Left colon (tissue), 2 donors: ENCODE data around the gene KBTBD13. TPM values are rescaled to one million over a fixed set of nuclear protein-coding genes. Genes with fewer than 3 reads are reported as not detected.

Experiments used
- ATAC-seq: fragments of 200-7000 bp; cut with Tn5 transposase; one replicate; pipeline ENCODE4 v1.9.1; 2020; ENCODE audit warnings: mild to moderate bottlenecking, moderate library complexity
- DNase-seq, 2 donors: peaks; one replicate each; pipeline ENCODE4 v3.0.0-alpha.2; 2020
- intact Hi-C, 2 donors: fragments of 100-400 bp; cut with DNase I in 1 of 2; cut with micrococcal nuclease in 1 of 2; formaldehyde crosslinking; loops; one replicate each; pipeline versions ENCODE4 v1.11.2 to v1.14.0; 2022; cut with DNase I, micrococcal nuclease
- long read RNA-seq: library from polyadenylated mRNA; unstranded; transcript quantifications from one replicate; pipeline ENCODE4 v2.0.0, GENCODE V29; 2021
- total RNA-seq, 2 donors: library from RNA; stranded (reverse); fragmentation: NEBNext Ultra II Directional; extraction: Animal tissue kit (Norgen Biotek cat#: 25700); gene quantifications; one replicate each; pipeline ENCODE4 v1.2.1, GENCODE V29; 2021
- donor health status: DM: no; HTN: no; CAD: no.
- donor health status: DM: yes; HTN: yes; CAD: no.

The KBTBD13 gene
- total RNA-seq: under 1 TPM in 1 of 2 donors, not detected in 1; 0.08 TPM
- long read RNA-seq: 0 reads

DNA sequence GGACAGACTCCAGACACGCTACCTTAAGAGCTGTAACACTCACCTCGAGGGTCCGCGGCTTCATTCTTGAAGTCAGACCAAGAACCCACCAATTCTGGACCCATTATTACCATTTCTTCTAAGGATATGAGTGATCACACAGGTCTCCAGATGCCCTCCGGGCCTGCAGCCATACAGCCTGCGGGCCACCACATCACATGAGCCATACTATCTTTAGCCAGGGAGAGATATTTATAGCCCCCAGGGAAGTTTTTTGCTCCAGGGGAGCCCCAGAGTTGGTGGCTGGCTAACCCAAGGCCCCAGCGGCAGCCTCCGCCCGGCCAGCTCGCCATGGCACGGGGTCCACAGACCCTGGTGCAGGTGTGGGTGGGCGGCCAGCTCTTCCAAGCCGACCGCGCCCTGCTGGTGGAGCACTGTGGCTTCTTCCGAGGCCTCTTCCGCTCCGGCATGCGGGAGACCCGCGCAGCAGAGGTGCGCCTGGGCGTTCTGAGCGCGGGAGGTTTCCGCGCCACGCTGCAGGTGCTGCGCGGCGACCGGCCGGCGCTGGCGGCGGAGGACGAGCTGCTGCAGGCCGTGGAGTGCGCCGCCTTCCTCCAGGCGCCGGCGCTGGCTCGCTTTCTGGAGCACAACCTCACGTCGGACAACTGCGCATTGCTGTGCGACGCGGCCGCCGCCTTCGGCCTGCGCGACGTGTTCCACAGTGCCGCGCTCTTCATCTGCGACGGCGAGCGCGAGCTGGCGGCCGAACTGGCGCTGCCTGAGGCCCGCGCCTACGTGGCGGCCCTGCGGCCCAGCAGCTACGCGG, at the start of gene KBTBD13:
KBTBD13 (plus strand) TSS at position 261 of the 805 bp plus-strand sequence; CDS start at position 331, 70 bp downstream.
- DNase-seq (no peak), ATAC-seq (no peak)
- intact Hi-C loops: no loop called here

GRCh38 chr15:65026756-65027155, 49.8 kb upstream of the KBTBD13 start:
- intact Hi-C loops: no loop called here
- DNase-seq (no peak), ATAC-seq (no peak)

DNA sequence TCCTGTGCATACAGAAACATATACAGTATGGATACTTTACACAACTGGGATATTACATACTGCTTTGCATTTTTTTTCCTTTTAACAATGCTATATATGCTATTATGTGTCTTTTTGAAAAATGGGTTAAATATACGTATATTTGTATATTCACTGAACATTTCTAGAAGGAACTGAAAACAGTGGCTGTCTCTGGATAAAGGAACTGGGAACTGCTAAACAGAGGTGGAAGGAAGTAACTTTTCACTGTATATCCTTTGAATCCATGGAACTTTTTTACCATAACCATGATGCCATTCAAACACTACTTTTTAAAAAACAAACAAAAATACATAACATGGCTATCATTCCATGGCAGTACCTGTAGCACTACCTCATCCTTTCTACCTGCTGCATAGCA, 49.0 kb upstream of the KBTBD13 start:
- no peak for ATAC-seq

GRCh38 chr15:65028338-65028737, 48.2 kb upstream of the KBTBD13 start:
- peak; percentile 44 for ATAC-seq
- no peak for DNase-seq
- intact Hi-C loops: no loop called here

More for the DNA sequence above, 49.0 kb upstream of the KBTBD13 start:
- intact Hi-C loops: no loop called here
- DNase-seq: no peak

- DNase-seq (peak; percentile 91 to 97), ATAC-seq (peak; percentile 78)
- intact Hi-C loops: no loop called here
These were observed 47.4 kb upstream of the KBTBD13 start, which contains the start of gene MTFMT for GRCh38 chr15:65028921-65029735. MTFMT (minus strand) TSS chr15:65029639; CDS start chr15:65029613, 26 bp downstream.

DNA sequence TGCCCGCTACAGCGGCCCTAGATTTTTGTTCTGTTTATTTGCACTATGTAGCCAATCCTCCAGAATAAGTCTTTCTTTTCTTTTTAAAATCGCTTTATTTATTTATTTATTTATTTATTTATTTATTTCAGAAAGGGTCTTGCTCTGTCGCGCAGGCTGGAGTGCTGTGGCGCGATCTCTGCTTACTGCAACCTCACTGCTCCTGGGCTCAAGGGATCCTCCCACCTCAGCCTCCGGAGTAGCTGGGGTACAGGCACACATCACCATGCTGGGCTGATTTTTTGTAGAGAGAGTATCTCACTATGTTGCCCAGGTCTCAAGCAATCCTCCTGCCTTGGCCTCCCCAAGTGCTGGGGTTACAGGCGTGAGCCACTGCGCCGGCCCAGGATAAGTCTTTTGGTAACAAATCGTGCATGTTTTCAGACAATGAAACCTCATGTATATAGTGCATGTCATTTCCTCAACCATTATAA, 46.8 kb upstream of the KBTBD13 start:
- no peak for ATAC-seq
- intact Hi-C loops: no loop called here
- DNase-seq: no peak

- intact Hi-C loops: no loop called here
- peak; percentile 75 for DNase-seq
- peak; percentile 74 for ATAC-seq
These were observed 43.6 kb upstream of the KBTBD13 start for GRCh38 chr15:65032801-65033537.

GRCh38 chr15:65033659-65034269, 42.8 kb upstream of the KBTBD13 start:
- DNase-seq (no peak), ATAC-seq (peak; percentile 48)
- intact Hi-C loops: no loop called here

- DNase-seq (no peak), ATAC-seq (no peak)
- intact Hi-C loops: no loop called here
These were observed 41.8 kb upstream of the KBTBD13 start for GRCh38 chr15:65034719-65035118.

- intact Hi-C loops: no loop called here
- DNase-seq (no peak), ATAC-seq (peak; percentile 59)
These were observed 39.2 kb upstream of the KBTBD13 start for GRCh38 chr15:65037309-65037708.

GRCh38 chr15:65038428-65038827, 38.1 kb upstream of the KBTBD13 start:
- ATAC-seq (no peak), DNase-seq (no peak)
- intact Hi-C loops: no loop called here

DNA sequence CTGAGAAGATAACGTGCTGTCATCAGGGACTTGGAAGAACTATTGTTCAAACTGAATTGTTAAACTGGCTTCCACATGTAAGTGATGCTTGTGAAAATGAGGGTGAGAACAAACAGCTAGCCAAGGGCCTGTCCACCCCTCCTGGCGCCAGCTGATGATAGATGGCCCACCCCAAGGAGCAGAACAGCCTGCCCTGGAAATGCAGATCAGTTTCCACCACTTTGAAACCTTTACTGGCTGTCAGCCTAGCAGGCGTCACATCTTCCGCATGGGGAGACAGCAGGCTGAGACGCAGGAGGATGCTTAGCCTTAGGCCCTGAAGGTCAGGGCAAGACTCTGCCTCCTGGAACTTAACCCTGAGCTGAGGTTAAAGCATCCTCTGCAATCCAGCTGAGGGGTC, 37.7 kb upstream of the KBTBD13 start:
- ATAC-seq (no peak), DNase-seq (no peak)
- intact Hi-C loops: no loop called here

DNA sequence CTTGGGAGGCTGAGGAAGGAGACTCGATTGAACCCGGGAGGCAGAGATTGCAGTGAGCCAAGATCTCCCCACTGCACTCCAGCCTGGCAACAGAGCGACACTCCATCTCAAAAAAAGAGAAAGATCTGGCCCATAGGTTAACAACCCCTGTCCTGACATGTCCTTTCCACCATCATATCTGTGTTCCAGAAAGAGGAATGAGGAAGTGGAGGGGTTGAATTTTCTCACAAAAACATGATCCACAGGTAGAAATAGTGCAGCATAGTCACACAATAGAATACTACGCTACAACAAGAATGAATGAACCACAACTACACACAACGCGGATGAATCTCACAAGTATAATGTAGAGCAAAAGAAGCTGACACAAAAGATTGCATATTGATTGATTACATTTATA, 36.1 kb upstream of the KBTBD13 start:
- intact Hi-C loops: loop anchor here in 1 of 2 donors (10.0 kb wide), 1 partner anchor 54 kb away; no protein-coding TSS in a partner anchor
- no peak for DNase-seq
- ATAC-seq: no peak

- intact Hi-C loops: loop anchor here in 1 of 2 donors (10.0 kb wide), 1 partner anchor 53 kb away; no protein-coding TSS in a partner anchor
- ATAC-seq: no peak
These were observed 34.8 kb upstream of the KBTBD13 start for GRCh38 chr15:65041787-65042186.

GRCh38 chr15:65042776-65043327, 33.7 kb upstream of the KBTBD13 start:
- DNase-seq: peak; percentile 37 to 50
- ATAC-seq: peak; percentile 55
- intact Hi-C loops: loop anchor here in 1 of 2 donors (10.0 kb wide), 1 partner anchor 52 kb away; no protein-coding TSS in a partner anchor

More at GRCh38 chr15:65041787-65042186, 34.8 kb upstream of the KBTBD13 start:
- DNase-seq: no peak

DNA sequence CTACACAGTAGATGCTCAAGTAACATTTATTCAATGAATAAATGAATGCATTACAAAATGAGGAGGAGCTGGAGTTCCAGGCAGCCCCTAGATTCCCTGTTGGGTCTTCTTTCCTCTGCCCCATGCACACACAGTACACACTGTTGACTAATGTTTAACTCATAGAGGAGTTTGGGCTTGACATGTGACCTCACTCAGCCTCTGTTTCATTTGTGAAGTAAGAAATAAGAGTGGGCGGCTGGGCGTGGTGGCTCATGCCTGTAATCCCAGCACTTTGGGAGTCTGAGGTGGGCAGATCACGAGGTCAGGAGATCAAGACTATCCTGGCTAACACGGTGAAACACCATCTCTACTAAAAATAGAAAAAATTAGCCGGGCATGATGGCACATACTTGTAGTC, 32.3 kb upstream of the KBTBD13 start:
- peak; percentile 62 for ATAC-seq
- intact Hi-C loops: loop anchor here in 1 of 2 donors (10.0 kb wide), 1 partner anchor 51 kb away; no protein-coding TSS in a partner anchor
- peak; percentile 64 to 66 for DNase-seq

GRCh38 chr15:65044724-65045481, 31.6 kb upstream of the KBTBD13 start, which contains the start of gene SLC51B:
SLC51B (plus strand) TSS chr15:65045387; CDS start chr15:65050005, 4,618 bp downstream.
- intact Hi-C loops: loop anchor here in 1 of 2 donors (10.0 kb wide), 1 partner anchor 50 kb away; no protein-coding TSS in a partner anchor
- ATAC-seq: peak; percentile 74
- DNase-seq: peak; percentile 74 to 85
